Measurements from ENCODE around the gene SHOX. TPM values are rescaled to one million over a fixed set of nuclear protein-coding genes. Genes with fewer than 3 reads are reported as not detected.

The SHOX gene
- total and polyA plus RNA-seq, 10 of the 15 experiments (the other 5 are each of a cell fraction or from before 2014, with no cell fraction given): 0.42 TPM; not detected in 9

DNA sequence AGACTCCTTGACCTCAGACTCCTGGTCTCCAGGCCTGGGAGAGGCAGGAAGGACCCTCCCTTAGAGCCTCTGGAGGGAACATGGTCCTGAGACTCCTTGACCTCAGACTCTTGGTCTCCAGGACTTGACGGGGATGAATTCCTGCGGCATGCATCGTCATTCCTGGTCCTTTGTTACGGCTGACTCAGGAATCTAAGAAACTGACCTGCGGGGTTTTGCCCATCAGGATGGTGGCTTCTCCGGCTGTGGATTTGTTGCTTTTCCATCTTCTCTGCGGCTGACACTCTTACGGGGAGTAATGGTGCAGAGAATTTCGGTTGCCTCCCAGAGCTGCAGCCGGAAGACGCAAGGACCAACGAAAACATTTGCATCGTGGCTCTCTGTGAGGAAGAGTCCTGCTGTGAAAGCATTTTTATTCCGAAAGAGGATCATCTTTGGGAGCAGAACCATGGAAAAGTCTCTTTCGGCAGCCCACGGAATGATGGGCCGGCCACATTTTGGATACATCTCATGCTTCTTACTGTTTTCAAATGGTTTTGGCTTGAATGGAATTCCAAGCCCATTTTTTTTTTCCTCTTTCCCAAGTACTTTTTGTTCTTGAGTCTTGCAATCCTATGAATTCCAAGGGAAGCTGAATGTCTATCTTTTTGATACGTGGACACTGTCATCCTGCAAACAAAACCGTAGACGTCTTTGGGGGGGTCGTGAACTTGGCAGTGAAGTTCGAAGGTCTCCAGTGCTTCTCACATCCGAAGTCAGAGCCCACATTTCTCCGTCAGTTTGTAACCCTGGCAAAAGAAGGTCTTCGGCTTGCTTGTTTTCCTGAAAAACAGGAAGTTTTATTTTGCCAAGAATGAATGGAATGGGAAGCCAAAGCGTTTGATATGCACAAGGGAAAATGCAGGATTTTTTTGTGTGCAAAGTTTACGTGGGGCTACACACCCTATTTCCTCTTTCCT, 36.5 kb downstream of the SHOX start (continued):
- TF ChIP-seq HDAC6 (IDR thresholded peaks at IDR 0.05; ENCODE audit: unreplicated experiment) (no peak), NFIC (IDR thresholded peaks at IDR 0.05; ENCODE audit: low read depth, low read length) (no peak), SP1 (IDR thresholded peaks at IDR 0.05; ENCODE audit: low read depth, low read length) (no peak)
- TF ChIP-seq, protein P1, sequence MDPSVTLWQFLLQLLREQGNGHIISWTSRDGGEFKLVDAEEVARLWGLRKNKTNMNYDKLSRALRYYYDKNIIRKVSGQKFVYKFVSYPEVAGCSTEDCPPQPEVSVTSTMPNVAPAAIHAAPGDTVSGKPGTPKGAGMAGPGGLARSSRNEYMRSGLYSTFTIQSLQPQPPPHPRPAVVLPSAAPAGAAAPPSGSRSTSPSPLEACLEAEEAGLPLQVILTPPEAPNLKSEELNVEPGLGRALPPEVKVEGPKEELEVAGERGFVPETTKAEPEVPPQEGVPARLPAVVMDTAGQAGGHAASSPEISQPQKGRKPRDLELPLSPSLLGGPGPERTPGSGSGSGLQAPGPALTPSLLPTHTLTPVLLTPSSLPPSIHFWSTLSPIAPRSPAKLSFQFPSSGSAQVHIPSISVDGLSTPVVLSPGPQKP (IDR thresholded peaks at IDR 0.05; ENCODE audit: low read depth, low read length): no peak

DNA sequence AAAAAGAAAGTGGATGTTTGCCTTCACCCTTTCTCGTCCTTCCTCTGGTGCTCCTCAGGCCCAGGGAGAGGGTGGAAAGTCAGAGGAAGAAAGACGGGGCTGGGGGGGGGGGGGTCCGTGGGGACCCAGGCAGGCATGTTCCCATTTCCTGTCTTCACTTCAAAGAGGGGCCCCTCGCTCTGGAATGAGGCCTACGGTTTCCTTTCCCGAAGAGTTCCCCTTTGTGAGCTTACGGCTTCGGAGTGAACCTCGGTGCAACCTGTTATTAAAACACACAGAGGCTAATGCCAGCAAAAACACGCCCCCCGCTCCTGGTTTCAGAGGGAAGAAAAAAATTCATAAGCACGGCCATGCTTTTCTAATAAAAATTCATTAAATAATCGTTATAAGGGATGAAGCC, 40.1 kb downstream of the SHOX start:
- intact Hi-C loops (cut with micrococcal nuclease; ENCODE audit: unreplicated experiment): no loop called here
- no peak for ATAC-seq
- in situ Hi-C loops (cut with MboI): no loop called here
- TF ChIP-seq ZNF592 (IDR thresholded peaks at IDR 0.05) (no peak), BACH1 (IDR thresholded peaks at IDR 0.05; ENCODE audit: borderline replicate concordance) (no peak), HCFC1 (IDR thresholded peaks at IDR 0.05; ENCODE audit: low read length) (no peak), TCF12 (IDR thresholded peaks at IDR 0.05; ENCODE audit: low read depth, low read length) (no peak), NFXL1 (IDR thresholded peaks at IDR 0.05; ENCODE audit: borderline replicate concordance) (no peak), RBBP5 (conservative IDR thresholded peaks at IDR 0.05) (no peak), NR2C2 (IDR thresholded peaks at IDR 0.05; ENCODE audit: borderline replicate concordance, control insufficient read depth, insufficient read length, low read depth) (no peak), SREBF1 (IDR thresholded peaks at IDR 0.05; ENCODE audit: low read length) (no peak)
- TF ChIP-seq, protein P2, sequence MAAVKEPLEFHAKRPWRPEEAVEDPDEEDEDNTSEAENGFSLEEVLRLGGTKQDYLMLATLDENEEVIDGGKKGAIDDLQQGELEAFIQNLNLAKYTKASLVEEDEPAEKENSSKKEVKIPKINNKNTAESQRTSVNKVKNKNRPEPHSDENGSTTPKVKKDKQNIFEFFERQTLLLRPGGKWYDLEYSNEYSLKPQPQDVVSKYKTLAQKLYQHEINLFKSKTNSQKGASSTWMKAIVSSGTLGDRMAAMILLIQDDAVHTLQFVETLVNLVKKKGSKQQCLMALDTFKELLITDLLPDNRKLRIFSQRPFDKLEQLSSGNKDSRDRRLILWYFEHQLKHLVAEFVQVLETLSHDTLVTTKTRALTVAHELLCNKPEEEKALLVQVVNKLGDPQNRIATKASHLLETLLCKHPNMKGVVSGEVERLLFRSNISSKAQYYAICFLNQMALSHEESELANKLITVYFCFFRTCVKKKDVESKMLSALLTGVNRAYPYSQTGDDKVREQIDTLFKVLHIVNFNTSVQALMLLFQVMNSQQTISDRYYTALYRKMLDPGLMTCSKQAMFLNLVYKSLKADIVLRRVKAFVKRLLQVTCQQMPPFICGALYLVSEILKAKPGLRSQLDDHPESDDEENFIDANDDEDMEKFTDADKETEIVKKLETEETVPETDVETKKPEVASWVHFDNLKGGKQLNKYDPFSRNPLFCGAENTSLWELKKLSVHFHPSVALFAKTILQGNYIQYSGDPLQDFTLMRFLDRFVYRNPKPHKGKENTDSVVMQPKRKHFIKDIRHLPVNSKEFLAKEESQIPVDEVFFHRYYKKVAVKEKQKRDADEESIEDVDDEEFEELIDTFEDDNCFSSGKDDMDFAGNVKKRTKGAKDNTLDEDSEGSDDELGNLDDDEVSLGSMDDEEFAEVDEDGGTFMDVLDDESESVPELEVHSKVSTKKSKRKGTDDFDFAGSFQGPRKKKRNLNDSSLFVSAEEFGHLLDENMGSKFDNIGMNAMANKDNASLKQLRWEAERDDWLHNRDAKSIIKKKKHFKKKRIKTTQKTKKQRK (IDR thresholded peaks at IDR 0.05; ENCODE audit: low read depth, low read length): no peak

More for the DNA sequence above, 40.1 kb downstream of the SHOX start:
- ChIA-PET CTCF (no interaction called here), RAD21 (ENCODE audit: unreplicated experiment) (no interaction called here), POLR2A (no interaction called here), SMC1A (ENCODE audit: uncharacterized antibody, unreplicated experiment) (no interaction called here)
- FAIRE-seq (no peak), DNase-seq (ENCODE audit: low read depth, low spot score) (no peak)
- Histone ChIP-seq H3K36me3 (ENCODE audit: control insufficient read depth in 2 of 2, insufficient read depth in 2 of 2, low read length in 1 of 2) (no peaks in the 10 kb centered on the region), H3K27ac (ENCODE audit: control insufficient read depth, insufficient read depth) (no peak overlapping the region), H3K4me3 (no peak overlapping the region), H3K79me2 (ENCODE audit: control insufficient read depth, insufficient read depth, low read length) (no peaks in the 10 kb centered on the region), H2AFZ (ENCODE audit: control insufficient read depth, low read depth, low read length) (no peak overlapping the region), H3K27me3 (replicated peaks in 1 of 2; ENCODE audit: control insufficient read depth in 2 of 2, insufficient read depth in 2 of 2, low read length in 1 of 2) (no peaks in the 10 kb centered on the region), H3K4me1 (ENCODE audit: control insufficient read depth, insufficient read depth, low read length) (no peaks in the 10 kb centered on the region), H3K9me3 (replicated peaks; ENCODE audit: control insufficient read depth, insufficient read depth, low read length) (no peaks in the 10 kb centered on the region; the same call in 1 of the 3 replicates), H4K20me1 (ENCODE audit: control insufficient read depth, insufficient read depth) (no peaks in the 10 kb centered on the region), H3K4me2 (ENCODE audit: control insufficient read depth, insufficient read depth) (no peak overlapping the region), H3K9ac (ENCODE audit: control insufficient read depth, insufficient read depth, low read length) (no peak overlapping the region)
- BruUV-seq (replicated peaks): no TSS peak
- WGBS (ENCODE audit: insufficient coverage, insufficient replicate concordance, low lambda C conversion rate, missing lambda C conversion rate): 22% methylated on average over 12 of the region's 13 CpGs

Measured in GM12878 (cell line).